Activated T-cell treated with anti-CD3 and anti-CD28 coated beads, Interleukin-2, amount 50 U/mL, for 1 hour (primary cell): Measurements from ENCODE around the gene OTULINL.
"Not testable (repeated sequence)": the region's sequence is repeated elsewhere in the genome, so short reads cannot be mapped to it uniquely, and the experiment has no call there.

Source experiments
- DNase-seq: peaks from one replicate; pipeline ENCODE4 v3.0.0-alpha.2; 2020

OTULINL gene

DNA sequence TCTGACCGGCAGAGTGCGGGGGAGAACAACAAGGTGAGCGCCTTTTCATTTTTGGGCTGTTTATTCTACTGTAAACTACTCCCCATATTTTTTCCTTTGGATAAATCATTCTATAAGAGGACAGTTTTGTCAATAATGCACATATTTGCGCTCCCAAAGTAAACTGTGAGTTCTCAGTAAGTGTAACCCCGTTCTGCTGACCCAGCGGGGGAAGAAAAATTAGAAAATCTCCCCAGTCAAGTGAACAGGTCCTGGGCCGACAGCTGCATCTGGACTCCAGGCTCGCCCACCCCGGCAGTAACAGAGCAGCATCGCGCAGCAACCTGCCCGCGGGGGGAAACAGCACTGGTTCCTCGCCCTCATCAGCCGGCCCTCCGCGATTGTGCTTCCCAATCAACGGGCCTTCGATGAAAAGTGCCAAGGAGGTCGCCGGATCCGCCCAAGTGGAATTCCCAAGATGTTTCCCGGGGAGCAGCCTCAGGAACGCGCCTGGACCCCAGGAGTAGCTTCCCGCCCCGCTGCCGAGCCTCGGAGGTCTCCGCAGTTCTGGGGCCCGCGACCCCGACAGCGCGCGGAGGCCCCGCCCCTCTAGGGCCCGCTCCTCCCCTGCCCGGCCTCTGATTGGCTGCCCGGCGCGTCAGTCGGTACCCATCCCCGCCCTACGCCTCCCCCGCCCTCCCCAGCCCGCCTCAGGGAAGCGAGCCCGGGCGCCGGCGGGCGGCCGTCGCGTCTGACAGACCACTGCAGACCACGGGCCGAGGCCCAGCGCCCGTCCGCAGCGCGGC is at the start of gene OTULINL:
Gene OTULINL, plus strand, starts transcription at position 687 of the 785 bp plus-strand sequence. CDS start 103 bp downstream, outside the sequence.
- peak; percentile 92 for DNase-seq

DNA sequence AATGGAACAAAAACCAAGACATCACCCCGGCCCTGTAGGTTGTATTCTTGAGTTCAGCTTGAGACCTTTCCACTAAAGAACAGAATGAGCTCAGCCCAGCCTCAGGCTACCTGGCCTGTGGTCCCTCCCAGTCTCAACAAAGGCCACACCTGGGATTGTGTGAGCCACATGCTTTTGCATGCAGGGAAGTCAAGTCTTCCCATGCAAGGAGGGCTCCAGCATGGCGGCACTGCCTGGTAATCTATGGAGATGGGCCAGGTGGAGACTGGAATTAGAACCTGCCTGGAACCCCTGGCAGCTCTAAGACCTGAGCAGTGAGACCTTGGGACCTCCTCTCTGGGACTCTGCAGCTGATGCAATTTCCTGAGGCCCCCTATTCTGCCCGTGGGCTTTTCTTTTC is 49.4 kb upstream of the OTULINL start:
- DNase-seq = no peak

DNA sequence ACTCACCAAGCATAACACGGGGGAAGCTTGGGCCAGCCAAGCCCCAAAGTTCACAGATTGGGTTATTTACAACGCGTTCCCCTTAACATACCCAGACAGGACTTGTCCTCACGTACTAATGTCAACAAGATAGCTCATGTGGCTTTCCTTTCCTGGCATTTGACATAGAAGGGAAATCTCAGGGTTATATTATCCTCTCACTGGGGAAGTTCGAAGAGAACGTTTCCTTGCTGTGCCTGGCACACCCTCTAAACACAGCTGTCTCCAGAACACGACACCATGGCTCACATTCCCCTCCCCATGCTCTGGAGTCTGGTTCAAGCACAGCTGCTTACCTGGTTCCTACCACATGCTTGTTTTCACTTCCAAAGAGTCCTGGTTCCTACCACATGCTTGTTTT is 46.8 kb upstream of the OTULINL start:
- no peak for DNase-seq

DNA sequence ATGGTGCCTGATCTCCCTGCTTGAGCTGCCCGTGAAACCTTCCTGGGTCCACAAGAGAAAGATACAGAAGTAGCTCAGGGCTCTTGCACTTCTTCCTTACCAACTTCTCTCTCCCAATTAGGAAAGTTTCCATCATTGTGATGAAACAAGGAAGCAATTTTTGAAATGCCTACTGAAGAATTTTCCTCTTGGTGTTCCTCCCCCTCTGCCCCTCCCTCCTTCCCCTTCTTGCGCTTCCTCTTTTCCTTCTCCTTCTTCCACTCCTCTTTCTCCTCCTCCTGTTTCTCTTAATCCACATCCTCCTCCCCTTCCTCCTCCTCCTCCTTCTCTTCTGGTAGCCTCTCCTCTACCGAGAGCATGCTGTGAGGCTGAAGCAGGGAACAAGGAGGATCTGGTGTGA is 36.3 kb upstream of the OTULINL start:
- no peak for DNase-seq

DNA sequence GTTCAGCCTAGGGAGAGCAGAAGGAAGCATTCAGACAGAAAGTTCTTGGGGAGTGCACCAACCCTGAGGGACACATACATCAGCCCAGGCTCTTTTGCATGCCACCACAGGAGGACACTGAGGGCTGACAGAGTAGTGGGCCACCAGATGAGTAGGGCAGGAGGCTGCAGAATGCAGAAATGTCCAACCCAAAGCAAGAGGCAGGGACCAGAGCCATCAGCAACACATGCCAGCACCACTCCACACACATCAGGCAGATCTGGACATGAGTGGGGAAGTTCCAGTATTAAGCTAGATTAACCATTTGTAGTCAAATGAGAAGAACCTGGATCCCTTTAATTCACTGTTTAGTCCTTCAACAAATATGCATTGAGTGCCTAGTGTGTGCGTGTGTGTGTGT is 35.7 kb upstream of the OTULINL start:
- DNase-seq = no peak

DNA sequence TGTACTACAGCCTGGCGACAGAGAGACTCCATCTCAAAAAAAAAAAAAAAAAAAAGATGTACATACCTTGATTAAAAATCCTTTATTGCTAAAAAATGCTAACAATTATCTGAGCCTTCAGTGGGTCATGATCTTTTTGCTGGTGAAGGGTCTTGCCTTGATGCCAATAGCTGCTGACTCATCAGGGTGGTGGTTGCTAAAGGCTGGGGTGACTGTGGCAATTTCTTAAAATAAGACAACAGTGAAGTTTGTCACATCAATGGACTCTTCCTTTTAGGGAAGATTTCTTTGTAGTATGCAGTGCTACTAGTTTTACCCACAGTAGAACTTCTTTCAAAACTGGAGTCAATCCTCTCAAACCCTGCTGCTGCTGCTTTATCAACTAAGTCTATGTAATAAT is 33.9 kb upstream of the OTULINL start:
- DNase-seq = no peak

DNA sequence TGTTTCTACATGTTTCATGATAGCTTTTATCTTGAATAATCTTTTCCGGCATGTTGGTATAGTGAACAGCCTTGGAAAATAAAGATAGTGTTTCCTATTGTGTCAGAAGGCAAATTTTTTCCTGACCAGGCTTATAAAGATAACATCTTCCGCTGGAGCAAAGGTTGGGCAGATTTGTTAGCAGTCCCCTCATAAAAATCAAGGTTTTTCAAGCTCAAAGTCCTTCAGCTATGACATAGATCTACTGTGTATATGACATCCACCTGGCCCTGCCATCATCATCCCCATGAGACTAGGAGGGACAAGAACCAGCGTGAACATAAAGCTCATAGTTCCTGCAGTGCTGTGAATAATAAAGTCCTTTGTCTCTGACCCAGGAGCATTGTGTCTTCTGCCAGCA is 30.4 kb upstream of the OTULINL start:
- DNase-seq = no peak

DNA sequence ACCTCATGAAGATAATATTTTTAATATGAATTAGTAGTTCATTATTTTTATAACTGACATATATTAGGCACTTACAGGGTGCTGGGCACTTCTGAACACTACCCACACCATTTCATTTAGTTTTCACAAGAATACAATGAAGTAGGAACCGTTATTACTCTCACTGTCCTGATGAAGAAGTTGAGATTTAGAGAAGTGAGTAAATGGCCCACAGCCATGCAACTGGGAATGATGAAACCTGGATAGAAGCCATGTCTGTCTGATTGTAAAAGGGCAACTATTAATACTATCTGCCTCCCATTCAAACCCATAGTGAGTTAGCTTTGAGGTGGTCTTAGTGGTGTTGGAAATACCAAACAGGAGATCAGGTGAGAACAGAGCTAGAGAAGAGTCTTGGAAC is 29.6 kb upstream of the OTULINL start:
- DNase-seq = no peak

DNA sequence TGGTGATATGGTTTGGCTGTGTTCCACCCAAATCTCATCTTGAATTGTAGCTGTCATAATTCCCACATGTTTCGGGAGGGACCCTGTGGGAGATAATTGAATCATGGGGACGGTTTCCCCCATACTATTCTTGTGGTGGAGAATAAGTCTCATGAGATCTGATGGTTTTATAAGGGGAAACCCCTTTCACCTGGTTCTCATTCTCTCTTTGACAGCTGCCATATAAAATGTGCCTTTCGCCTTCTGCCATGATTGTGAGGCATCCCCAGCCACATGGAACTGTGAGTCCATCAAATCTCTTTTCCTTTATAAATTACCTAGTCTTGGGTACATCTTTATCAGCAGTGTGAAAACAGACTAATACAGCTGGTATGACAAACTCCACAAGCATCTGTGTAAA is 27.3 kb upstream of the OTULINL start:
- DNase-seq = not testable (repeated sequence)

DNA sequence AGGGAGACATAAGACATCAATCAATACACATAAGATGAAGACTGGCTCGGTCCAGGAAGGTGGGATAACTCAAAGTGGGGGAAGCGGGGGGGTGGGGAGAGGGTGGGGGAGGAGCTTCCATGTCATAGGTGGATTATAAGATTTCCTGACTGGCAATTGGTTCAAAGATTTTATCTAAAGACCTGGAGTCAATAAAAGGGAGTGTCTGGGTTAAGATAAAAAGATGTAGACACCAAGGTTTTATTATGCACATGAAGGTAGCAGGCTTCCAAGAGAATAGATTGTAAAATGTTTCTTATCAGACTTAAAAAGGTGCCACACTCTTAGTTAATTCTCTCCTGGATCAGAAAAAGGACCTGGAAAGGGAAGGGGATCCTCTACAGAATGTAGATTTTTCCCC is 25.6 kb upstream of the OTULINL start:
- DNase-seq = no peak

DNA sequence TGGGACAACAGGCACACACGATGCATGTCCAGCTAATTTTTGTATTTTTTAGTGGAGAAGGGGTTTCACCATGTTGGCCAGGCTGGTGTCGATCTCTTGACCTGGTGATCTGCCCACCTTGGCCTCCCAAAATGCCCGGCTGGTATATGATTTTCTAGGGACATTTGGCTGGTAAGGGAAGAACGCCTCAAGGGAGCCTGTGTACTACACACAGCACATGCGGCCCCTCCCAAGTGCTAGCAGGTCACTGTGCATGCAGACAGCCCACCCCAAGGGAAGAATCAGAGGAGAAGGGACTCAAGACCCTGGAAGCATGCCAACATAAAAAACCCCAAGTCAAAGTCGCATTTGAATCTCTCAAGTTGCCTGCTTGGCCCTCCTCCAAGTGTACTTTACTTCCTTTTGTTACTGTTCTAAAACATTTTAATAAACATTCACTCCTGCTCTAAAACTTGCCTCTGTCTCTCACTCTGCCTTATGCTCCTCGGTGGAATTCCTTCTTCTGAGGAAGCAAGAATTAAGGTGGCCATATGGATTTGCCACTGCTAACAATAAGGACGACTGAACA is 24.3 kb upstream of the OTULINL start:
- no peak for DNase-seq

DNA sequence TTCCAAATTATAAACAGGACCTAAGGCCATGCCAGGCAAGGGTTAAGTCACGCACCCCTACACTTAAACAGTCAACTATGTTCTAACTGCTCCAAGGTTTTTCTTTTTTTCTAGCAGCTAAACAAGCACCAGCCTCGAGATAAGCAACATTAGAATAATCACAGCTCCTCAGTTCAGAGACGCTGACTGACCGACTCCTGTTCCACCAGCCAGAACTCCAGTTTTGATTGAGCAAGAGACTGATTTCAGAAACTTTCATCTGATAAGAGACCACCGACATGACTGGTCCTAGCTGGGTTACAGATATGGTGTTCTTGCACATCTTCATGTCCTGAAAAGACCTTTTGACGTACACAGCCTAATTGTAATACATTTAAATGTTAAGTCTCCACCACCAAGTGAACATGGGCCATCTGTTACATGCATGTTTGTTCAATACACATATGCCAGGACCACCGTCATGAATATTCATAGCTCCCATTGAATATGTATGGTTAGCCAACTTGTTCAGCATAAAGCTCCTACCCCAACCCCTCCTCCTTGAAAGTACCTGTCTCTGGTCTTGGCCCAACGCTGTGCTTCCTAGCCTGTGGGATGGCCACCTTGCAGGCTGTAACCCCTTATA is 23.7 kb upstream of the OTULINL start:
- DNase-seq = no peak

DNA sequence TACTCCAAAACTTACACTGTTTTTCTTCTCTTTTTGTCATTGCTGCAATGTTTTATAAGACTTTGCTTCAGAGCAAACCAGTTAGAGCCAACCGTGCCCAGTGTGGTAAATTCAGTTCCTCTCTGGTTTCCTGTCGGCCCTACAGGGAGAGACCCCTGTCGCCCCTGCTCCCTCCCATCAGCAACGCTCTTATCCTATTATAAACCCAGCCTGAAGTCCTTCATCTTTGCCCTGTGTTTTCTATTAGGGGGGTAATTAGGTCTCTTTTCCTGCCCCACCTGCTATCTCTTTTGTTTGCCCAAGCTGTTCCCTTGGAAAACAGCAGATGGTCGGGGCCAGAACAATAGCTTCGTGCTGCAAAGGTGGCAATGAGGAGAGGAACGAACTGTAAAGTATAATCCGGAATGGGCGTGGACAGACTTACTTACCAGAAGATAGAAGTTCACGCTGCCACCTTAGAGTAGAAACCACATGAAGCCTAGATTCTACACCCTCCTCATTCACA is 21.4 kb upstream of the OTULINL start:
- no peak for DNase-seq

DNA sequence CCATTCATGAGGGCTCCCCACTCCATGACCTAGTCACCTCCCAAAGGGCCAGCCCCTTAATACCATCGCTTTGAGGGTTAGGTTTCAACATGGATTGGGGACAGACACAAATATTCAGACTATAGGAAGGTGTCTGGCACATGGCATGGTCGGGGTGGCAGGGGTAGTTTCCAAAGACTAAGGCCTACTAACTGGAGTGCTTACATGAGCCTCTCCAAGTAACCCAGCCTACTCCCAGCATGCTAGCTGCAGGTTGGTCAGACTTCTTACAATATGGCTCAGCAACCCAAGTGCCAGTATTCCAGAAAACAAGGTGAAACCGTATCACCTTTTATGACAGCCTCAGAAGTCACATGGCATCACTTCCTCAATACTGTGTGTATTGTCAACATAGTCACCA is 19.9 kb upstream of the OTULINL start:
- no peak for DNase-seq

DNA sequence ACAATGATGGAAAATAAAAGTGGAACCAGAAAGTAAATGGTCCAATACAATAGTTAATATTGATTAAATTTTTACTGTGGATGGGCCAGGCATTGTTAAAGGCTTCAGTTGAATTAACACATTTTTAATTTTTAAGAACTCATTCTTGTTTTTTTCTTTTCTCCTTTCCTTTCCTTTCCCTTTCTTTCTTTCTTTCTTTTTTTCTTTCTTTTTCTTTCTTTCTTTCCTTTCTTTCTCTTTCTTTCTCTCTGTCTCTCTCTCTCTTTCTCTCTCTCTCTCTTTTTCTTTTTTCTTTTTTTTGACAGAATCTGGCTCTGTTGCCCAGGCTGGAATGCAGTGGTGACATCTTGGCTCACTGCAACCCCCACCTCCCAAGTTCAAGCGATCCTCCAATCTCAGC is 13.3 kb upstream of the OTULINL start:
- no peak for DNase-seq

DNA sequence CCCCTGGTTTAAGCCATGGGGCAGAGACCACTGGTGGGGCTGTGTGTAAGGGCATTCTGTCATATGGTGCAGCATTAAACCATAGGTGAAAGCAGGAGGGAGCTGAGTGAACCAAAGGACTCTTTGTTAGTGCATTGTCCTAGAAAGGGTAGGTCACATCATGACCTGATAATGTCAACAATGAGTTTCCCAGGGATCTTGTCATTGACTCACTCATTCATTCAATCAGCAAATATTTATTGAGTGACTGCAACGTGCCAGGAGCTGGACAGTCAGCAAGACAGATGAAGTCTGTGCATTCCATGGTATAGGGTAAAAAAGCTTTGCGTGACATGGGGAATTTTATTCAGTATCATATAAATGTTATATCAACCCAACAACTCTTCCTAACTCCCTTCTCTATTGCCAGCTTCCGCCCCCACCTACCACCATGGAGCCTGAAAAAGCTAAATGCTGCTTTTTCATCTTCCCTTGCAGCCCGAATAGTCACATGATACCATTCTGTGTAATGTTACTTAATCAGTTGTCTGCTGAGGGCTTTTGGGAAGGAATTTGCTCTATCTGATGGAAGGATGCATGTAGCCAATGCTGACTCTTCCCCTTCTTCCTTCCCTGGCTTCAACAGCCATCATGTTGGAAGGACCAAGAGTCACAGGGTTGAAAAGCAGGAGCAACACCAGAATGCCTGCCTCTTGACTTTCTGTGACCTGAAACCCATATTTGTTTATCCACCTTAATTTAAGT is 11.5 kb upstream of the OTULINL start:
- DNase-seq = no peak

DNA sequence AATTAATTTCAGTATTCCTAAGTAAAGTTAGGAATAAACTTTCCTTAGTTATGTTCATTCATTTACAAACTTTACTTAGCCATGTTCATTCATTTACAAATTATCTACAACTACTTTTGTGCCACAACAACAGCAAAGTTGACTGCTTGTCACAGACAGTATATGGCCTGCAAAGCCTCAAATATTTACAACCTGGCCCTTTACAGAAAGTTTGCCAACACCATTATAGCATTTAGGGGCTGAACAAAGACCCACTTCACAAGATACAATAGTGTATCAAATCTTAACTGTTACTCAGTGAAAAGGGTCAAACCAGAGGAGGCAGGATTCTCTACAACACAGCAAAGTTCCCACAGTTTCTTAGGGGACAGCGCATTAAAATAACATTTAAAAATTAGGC is 9.7 kb upstream of the OTULINL start:
- no peak for DNase-seq

DNA sequence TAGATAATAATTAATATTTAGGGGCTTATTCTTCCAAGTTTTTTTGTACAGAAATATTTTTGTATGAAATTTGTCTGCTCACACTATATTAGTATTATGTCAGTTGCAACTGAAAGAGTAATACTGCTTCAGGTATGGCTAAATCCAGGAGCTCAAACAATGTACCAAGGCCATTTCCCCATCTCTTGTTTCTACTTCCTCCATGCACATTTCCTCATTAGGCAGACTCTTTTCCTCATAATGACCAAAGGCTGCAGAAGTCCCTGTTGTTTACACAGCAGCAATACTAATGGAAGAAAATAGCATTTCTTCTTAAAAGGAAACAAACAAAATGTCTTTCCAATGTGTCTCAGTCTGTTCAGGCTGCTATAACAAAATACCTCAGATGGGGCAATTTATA is 9.2 kb upstream of the OTULINL start:
- no peak for DNase-seq

DNA sequence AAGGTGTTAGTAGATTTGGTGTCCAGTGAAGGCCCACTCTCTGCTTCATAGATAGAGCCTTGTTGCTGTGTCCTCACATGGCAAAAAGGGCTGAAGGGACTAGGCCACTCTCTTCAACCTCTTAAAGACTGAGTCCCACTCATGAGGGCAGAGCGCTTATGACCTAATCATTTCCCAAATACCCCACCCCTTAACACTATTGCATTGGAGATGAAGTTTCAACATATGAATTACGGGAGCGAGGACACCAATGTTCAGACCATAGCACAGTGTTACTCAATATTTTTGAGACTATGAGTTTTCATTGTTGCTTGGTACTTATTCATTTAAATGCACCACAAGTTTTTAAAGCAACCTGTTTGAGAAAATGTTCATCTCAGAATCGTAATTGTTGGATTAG is 8.8 kb upstream of the OTULINL start:
- DNase-seq = no peak

DNA sequence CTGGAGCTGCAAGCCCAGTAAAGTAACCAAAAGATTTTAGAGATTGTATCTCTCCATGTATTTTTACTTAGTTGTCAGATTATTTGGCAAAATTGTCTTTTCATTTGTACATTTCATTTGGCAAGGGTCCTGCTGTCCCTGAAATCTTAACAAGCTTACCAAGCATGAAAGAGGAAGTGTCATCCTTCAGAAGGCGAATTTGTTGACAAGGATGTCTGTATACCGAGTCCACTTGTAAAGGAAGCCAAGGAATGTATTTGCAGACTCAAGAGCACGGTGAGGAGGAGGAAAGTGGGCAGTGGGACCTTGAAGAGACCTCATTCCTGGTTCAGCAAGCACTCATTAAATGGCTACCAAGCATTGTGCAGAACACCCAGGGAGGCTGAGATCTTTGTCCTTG is 7.5 kb upstream of the OTULINL start:
- DNase-seq = no peak

DNA sequence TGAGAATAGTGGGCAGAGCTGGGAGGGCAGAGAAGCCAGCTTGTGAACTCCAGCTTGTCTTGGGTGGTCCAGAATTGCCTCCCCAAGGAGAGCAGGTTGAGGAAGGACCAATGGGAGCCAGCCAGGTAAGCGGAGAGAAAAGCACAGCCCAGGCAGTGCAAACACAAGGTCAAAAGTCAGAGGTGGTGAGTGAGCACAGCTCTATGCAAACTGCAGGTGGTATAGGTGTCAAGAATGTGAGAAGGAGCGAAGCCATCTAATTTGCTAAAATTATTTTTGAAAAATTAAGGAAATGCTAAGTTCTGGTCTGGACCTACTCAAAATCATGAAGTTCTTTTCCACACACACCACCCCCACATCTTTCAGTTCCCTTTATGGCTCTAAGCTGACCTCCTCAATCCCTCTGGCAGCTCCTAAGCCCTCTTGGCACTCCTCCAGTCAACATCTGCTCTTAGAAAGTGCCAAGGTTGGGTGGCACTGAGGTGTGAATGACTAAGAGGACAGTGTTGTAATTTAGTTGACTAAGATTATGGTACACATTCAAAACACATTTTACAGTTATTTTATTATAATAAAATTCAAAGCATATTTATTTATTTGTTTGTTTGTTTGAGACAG is 6.6 kb upstream of the OTULINL start:
- DNase-seq = no peak

DNA sequence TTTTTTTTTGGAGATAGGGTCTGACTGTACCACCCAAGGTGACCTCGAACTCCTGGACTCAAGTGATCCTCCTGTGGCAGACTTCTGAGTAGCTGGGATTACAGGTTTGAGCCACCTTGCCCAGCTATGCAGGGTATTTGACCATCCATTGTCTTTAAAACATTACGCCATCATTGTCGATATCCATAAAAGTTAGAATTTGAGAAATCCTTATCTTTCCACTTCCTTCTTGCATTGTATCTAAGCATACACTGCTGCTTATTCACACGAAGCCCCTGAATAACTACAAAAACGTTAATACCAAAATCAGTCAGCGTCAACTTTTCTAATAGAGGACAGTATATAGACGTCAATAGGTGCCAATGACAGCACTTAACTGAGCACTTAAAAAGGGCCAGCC is 5.4 kb upstream of the OTULINL start:
- no peak for DNase-seq

DNA sequence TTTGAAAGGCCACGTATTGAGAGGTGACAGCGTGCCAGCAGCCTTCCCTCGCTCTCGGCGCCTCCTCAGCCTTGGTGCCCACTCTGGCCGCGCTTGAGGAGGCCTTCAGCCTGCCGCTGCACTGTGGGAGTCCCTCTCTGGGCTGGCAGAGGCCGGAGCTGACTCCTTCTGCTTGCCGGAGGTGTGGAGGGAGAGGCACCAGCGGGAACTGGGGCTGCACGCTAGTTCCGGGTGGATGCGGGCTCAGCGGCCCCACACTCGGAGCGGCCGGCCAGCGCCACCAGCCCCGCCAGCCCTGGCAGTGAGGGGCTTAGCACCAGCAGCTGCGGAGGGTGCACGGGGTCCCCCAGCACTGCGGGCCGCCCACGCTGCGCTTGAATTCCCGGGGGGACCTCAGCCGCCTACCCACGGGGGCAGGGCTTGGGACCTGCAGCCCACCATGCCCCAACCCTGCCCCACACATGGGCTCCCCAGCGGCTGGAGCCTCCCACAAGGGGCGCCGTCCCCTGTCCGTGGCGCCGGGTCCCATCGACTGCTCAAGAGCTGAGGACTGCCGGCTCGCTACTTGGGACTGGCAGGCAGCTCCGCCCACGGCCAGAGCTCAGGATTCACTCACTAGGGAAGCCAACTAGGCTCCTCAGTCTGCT is 4.4 kb upstream of the OTULINL start:
- DNase-seq = no peak
